ENCODE data around the gene FNDC3B. TPM values are rescaled to one million over a fixed set of nuclear protein-coding genes. Genes with fewer than 3 reads are reported as not detected.

The FNDC3B gene
- total and polyA plus RNA-seq, 2 donors (not counting 3 experiments of a cell fraction or from before 2014, with no cell fraction given): 91.6 to 295 TPM

DNA sequence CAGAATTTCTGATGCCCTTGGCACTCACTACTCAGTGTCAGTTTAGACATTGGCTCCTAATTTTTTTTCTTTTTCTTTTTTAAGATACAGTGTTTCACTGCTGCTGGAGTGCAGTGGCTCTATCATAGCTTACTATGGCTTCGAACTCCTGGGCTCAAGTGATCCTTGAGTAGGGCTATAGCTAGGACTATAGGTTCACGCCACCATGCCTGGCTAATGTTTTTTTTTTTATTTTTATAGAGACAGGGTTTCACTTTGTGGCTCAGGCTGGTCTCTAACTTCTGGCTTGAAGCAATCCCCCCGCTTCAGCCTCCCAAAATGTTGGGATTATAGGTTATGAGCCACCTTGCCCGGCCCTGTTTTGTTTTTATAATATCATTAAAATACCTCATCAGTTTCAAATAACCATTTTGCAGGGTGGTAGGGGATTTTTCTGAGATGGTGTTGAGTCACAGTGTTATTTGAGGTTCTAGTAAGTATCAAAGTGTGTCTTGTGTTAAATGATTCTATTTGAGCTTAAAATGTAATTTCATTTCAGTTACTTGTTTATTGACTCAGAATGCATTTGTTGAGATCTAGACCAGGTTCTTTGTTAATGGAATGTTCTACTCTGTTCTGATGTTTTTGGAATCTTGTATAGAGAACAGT, 7.0 kb downstream of the FNDC3B start:
- CTCF ChIA-PET: interaction anchor here (0.6 to 1.8 kb wide), 4 partner anchors 19 to 295 kb away, joined by 3 to 5 read pairs (median 3); no protein-coding TSS in a partner anchor
- peaks cover 14% of the 10 kb centered on the region for H4K20me1 ChIP-seq (replicated peaks; ENCODE audit: control insufficient read depth, extremely low read depth, insufficient read depth, low read length)

More for the DNA sequence above, 7.0 kb downstream of the FNDC3B start:
- Histone ChIP-seq H3K79me2 (ENCODE audit: control insufficient read depth, insufficient read depth, low read length) (peaks cover 99% of the 10 kb centered on the region), H3K9me3 (replicated peaks; ENCODE audit: control insufficient read depth, insufficient read depth, low read length) (no peaks in the 10 kb centered on the region), H3K9me1 (replicated peaks; ENCODE audit: control insufficient read depth, extremely low read depth, insufficient read depth, low read length) (no peaks in the 10 kb centered on the region), H3K4me3 (replicated peaks in 1 of 3; ENCODE audit: insufficient read depth in 1 of 3, low read depth in 1 of 3, low read length in 3 of 3) (no peak overlapping the region), H3K36me3 (ENCODE audit: control insufficient read depth in 2 of 2, extremely low read depth in 1 of 2, insufficient read depth in 2 of 2, low read length in 2 of 2) (peaks cover 0 to 15% of the 10 kb centered on the region in 2 experiments), H3K9ac (replicated peaks; ENCODE audit: extremely low read depth, insufficient read depth, low read length) (no peak overlapping the region), H3K4me1 (ENCODE audit: control insufficient read depth, extremely low read depth, insufficient read depth, low read length) (peaks cover 39% of the 10 kb centered on the region), H3K27ac (ENCODE audit: insufficient read depth, low read depth, low read length) (no peak overlapping the region), H3K4me2 (ENCODE audit: insufficient read depth, low read length) (peak overlapping the region; percentile 98), H2AFZ (ENCODE audit: low read depth, low read length) (no peak overlapping the region), H3K27me3 (ENCODE audit: control insufficient read depth in 2 of 2, insufficient read depth in 2 of 2, low read length in 2 of 2) (no peaks in the 10 kb centered on the region)
- BruUV-seq (replicated peaks): no TSS peak
- FAIRE-seq: no peak
- intact Hi-C loops (cut with micrococcal nuclease): loop anchor here (10.0 kb wide), 1 partner anchor 268 kb away; no protein-coding TSS in a partner anchor
- DNase-seq (ENCODE audit: low read depth, low spot score): no peak
- no peak for TF ChIP-seq MYC (IDR thresholded peaks at IDR 0.05; ENCODE audit: low read depth, low read length)
- no peak for TF ChIP-seq POLR2A (IDR thresholded peaks at IDR 0.05; ENCODE audit: low read depth, low read length)
- no peak for TF ChIP-seq JUN (IDR thresholded peaks at IDR 0.05; ENCODE audit: borderline replicate concordance, insufficient read depth, insufficient read length, low read depth)
- TF ChIP-seq, protein P1, sequence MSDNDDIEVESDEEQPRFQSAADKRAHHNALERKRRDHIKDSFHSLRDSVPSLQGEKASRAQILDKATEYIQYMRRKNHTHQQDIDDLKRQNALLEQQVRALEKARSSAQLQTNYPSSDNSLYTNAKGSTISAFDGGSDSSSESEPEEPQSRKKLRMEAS (IDR thresholded peaks at IDR 0.05; ENCODE audit: insufficient read depth, insufficient read length): no peak
- no peak for TF ChIP-seq FOS (IDR thresholded peaks at IDR 0.05; ENCODE audit: borderline replicate concordance, insufficient read depth, low read length)
- TF ChIP-seq, protein P2, sequence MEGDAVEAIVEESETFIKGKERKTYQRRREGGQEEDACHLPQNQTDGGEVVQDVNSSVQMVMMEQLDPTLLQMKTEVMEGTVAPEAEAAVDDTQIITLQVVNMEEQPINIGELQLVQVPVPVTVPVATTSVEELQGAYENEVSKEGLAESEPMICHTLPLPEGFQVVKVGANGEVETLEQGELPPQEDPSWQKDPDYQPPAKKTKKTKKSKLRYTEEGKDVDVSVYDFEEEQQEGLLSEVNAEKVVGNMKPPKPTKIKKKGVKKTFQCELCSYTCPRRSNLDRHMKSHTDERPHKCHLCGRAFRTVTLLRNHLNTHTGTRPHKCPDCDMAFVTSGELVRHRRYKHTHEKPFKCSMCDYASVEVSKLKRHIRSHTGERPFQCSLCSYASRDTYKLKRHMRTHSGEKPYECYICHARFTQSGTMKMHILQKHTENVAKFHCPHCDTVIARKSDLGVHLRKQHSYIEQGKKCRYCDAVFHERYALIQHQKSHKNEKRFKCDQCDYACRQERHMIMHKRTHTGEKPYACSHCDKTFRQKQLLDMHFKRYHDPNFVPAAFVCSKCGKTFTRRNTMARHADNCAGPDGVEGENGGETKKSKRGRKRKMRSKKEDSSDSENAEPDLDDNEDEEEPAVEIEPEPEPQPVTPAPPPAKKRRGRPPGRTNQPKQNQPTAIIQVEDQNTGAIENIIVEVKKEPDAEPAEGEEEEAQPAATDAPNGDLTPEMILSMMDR (IDR thresholded peaks at IDR 0.05; ENCODE audit: extremely low read depth in 1 of 2, insufficient read depth in 1 of 2, low read depth in 1 of 2, low read length in 2 of 2): no peak
- TF ChIP-seq POLR2AphosphoS5 (IDR thresholded peaks at IDR 0.05; ENCODE audit: insufficient read depth, low read depth, low read length): no peak
- no peak for TF ChIP-seq GATA2 (IDR thresholded peaks at IDR 0.05; ENCODE audit: insufficient read depth, insufficient read length, low read depth, low read length)
- TF ChIP-seq EZH2 (IDR thresholded peaks at IDR 0.05; ENCODE audit: borderline replicate concordance, low read depth, low read length, severe bottlenecking): no peak
- POLR2A ChIA-PET: interaction anchor here (0.6 kb wide), 1 partner anchor 396 kb away, joined by 3 read pairs; no protein-coding TSS in a partner anchor
- dilution Hi-C loops (cut with MboI; ENCODE audit: extremely low pct_ligation_motif_present, low sequenced_read_pairs): no loop called here
